Muscle layer of colon (tissue), 2 donors: ENCODE results near the gene SLC16A5.

Experiments used
- H3K27ac ChIP-seq: one replicate; pipeline ENCODE4 v1.7.0; 2013; ENCODE audit warnings: low read depth, mild to moderate bottlenecking, low read length, moderate library complexity
- H3K27me3 ChIP-seq, 2 donors: one replicate each; pipeline ENCODE4 v1.7.0; 2013; ENCODE audit warnings: low read length in 2 of 2, mild to moderate bottlenecking in 2 of 2; ENCODE audit not compliant: insufficient read depth in 2 of 2, control insufficient read depth in 1 of 2
- H3K36me3 ChIP-seq: one replicate; pipeline ENCODE4 v1.7.0; 2013; ENCODE audit warnings: mild to moderate bottlenecking, low read length; ENCODE audit not compliant: insufficient read depth
- H3K4me1 ChIP-seq: one replicate; pipeline ENCODE4 v1.7.0; 2013; ENCODE audit warnings: mild to moderate bottlenecking, low read length; ENCODE audit not compliant: insufficient read depth
- H3K4me3 ChIP-seq, 2 donors: one replicate each; pipeline ENCODE4 v1.7.0; 2013; ENCODE audit warnings: low read length in 2 of 2, low read depth in 1 of 2, mild to moderate bottlenecking in 1 of 2, moderate library complexity in 1 of 2
- H3K9ac ChIP-seq: one replicate; pipeline ENCODE4 v1.7.0; 2013; ENCODE audit warnings: low read length
- H3K9me3 ChIP-seq: one replicate; pipeline ENCODE4 v1.7.0; 2013; ENCODE audit warnings: mild to moderate bottlenecking, low read length
- donor health status: abdominal sarcoma.
- donor health status: Adenocarcinoma of cecum.

The SLC16A5 gene

GRCh38 chr17:75078284-75079022 lies 9.3 kb upstream of the SLC16A5 start:
- peak overlapping the region; percentile 86 for H3K27ac ChIP-seq
- no peaks in the 10 kb centered on the region for H3K27me3 ChIP-seq
- no peaks in the 10 kb centered on the region for H3K36me3 ChIP-seq
- no peak overlapping the region for H3K4me3 ChIP-seq
- H3K9ac ChIP-seq = peak overlapping the region; percentile 74
- peaks cover 19% of the 10 kb centered on the region for H3K4me1 ChIP-seq
- H3K9me3 ChIP-seq = no peaks in the 10 kb centered on the region

GRCh38 chr17:75079023-75079373 lies 8.8 kb upstream of the SLC16A5 start:
- no peak overlapping the region for H3K4me3 ChIP-seq
- H3K27me3 ChIP-seq = no peaks in the 10 kb centered on the region
- no peak overlapping the region for H3K9ac ChIP-seq
- H3K36me3 ChIP-seq = no peaks in the 10 kb centered on the region
- no peak overlapping the region for H3K27ac ChIP-seq
- H3K9me3 ChIP-seq = no peaks in the 10 kb centered on the region
- peaks cover 13% of the 10 kb centered on the region for H3K4me1 ChIP-seq

GRCh38 chr17:75081611-75082540 lies 5.9 kb upstream of the SLC16A5 start:
- H3K27me3 ChIP-seq = no peaks in the 10 kb centered on the region
- H3K9ac ChIP-seq = no peak overlapping the region
- no peaks in the 10 kb centered on the region for H3K9me3 ChIP-seq
- peaks cover 7% of the 10 kb centered on the region for H3K4me1 ChIP-seq
- no peaks in the 10 kb centered on the region for H3K36me3 ChIP-seq
- no peak overlapping the region for H3K27ac ChIP-seq
- no peak overlapping the region for H3K4me3 ChIP-seq

GRCh38 chr17:75082683-75083082 lies 5.1 kb upstream of the SLC16A5 start:
- H3K27ac ChIP-seq = no peak overlapping the region
- peaks cover 6% of the 10 kb centered on the region for H3K4me1 ChIP-seq
- no peaks in the 10 kb centered on the region for H3K36me3 ChIP-seq
- H3K4me3 ChIP-seq = no peak overlapping the region
- no peaks in the 10 kb centered on the region for H3K9me3 ChIP-seq
- no peaks in the 10 kb centered on the region for H3K27me3 ChIP-seq
- no peak overlapping the region for H3K9ac ChIP-seq

GRCh38 chr17:75084039-75084660 lies 3.6 kb upstream of the SLC16A5 start:
- H3K27me3 ChIP-seq = no peaks in the 10 kb centered on the region
- no peak overlapping the region for H3K4me3 ChIP-seq
- H3K27ac ChIP-seq = no peak overlapping the region
- H3K9ac ChIP-seq = no peak overlapping the region
- no peaks in the 10 kb centered on the region for H3K36me3 ChIP-seq
- no peaks in the 10 kb centered on the region for H3K4me1 ChIP-seq
- H3K9me3 ChIP-seq = no peaks in the 10 kb centered on the region

GRCh38 chr17:75086496-75087181 lies 1.1 kb upstream of the SLC16A5 start:
- H3K27ac ChIP-seq = no peak overlapping the region
- peaks cover 10% of the 10 kb centered on the region for H3K4me1 ChIP-seq
- no peaks in the 10 kb centered on the region for H3K27me3 ChIP-seq
- H3K9ac ChIP-seq = no peak overlapping the region
- no peaks in the 10 kb centered on the region for H3K9me3 ChIP-seq
- no peak overlapping the region for H3K4me3 ChIP-seq
- no peaks in the 10 kb centered on the region for H3K36me3 ChIP-seq

- no peaks in the 10 kb centered on the region for H3K36me3 ChIP-seq
- no peaks in the 10 kb centered on the region for H3K9me3 ChIP-seq
- H3K27ac ChIP-seq = peak overlapping the region; percentile 57
- H3K4me1 ChIP-seq = peaks cover 13% of the 10 kb centered on the region
- no peak overlapping the region for H3K9ac ChIP-seq
- H3K27me3 ChIP-seq = no peaks in the 10 kb centered on the region
- H3K4me3 ChIP-seq = peak overlapping the region in 1 of 2 donors; percentile 54
These were observed 584 bp upstream of the SLC16A5 start for GRCh38 chr17:75087182-75087557.

GRCh38 chr17:75088465-75089417 lies 987 bp downstream of the SLC16A5 start:
- H3K9ac ChIP-seq = no peak overlapping the region

GRCh38 chr17:75090871-75091854 lies 3.4 kb downstream of the SLC16A5 start:
- peaks cover 13% of the 10 kb centered on the region for H3K4me1 ChIP-seq
- H3K4me3 ChIP-seq = no peak overlapping the region
- H3K36me3 ChIP-seq = no peaks in the 10 kb centered on the region
- H3K27ac ChIP-seq = no peak overlapping the region
- no peak overlapping the region for H3K9ac ChIP-seq
- H3K27me3 ChIP-seq = no peaks in the 10 kb centered on the region
- H3K9me3 ChIP-seq = no peaks in the 10 kb centered on the region

More at GRCh38 chr17:75088465-75089417, 987 bp downstream of the SLC16A5 start:
- no peaks in the 10 kb centered on the region for H3K27me3 ChIP-seq
- H3K36me3 ChIP-seq = no peaks in the 10 kb centered on the region
- H3K4me3 ChIP-seq = peak overlapping the region; percentile 22 to 54
- H3K4me1 ChIP-seq = peaks cover 13% of the 10 kb centered on the region
- H3K27ac ChIP-seq = peak overlapping the region; percentile 57
- H3K9me3 ChIP-seq = no peaks in the 10 kb centered on the region
